Nephron progenitor cell (in vitro differentiated cells): Measurements from ENCODE around the gene FAM120B.

Experiments
- DNase-seq: peaks from one replicate; pipeline ENCODE4 v3.0.0; 2021
- H3K27ac Mint-ChIP-seq: 2 replicates; pipeline ENCODE4 v1.8.0; 2021; ENCODE audit warnings: mild to moderate bottlenecking, moderate library complexity, mixed read lengths
- H3K27me3 Mint-ChIP-seq: 2 replicates; pipeline ENCODE4 v1.8.0; 2021; ENCODE audit warnings: mild to moderate bottlenecking, low read depth, mixed read lengths; ENCODE audit not compliant: poor library complexity
- H3K36me3 Mint-ChIP-seq: 2 replicates; pipeline ENCODE4 v1.8.0; 2021; ENCODE audit warnings: low read depth, mixed read lengths
- H3K4me1 Mint-ChIP-seq: 2 replicates; pipeline ENCODE4 v1.8.0; 2021; ENCODE audit warnings: mixed read lengths
- H3K4me3 Mint-ChIP-seq: 2 replicates; pipeline ENCODE4 v1.8.0; 2021; ENCODE audit warnings: mild to moderate bottlenecking, moderate library complexity, mixed read lengths
- H3K9me3 Mint-ChIP-seq: 2 replicates; pipeline ENCODE4 v1.8.0; 2021; ENCODE audit warnings: mild to moderate bottlenecking, moderate library complexity, mixed read lengths
- TF ChIP-seq, protein P1 (sequence below): fragments of 200-600 bp; sonication (generic); IDR thresholded peaks from 2 replicates; pipeline ENCODE4 v1.5.0; 2021; ENCODE audit warnings: antibody characterized with exemption

FAM120B gene

DNA sequence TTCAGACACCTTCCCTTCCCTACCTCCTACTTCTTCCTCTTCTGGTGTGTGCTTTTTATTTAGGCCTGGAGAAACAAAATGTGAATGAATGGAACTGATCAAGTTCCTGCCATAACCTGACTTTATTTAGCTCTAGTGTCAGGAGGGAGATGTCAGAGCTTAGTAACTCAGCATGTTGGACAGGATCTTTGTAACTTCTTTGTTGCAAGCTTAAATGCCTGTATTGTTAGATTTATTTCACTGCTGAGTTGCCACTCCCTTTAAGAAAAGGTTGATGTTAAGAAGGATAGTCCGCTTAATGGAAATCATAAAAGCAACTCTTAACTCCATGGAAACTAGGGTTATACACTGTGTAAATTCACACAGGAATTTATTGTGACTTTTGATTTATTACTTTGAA, 2.2 kb downstream of the FAM120B start:
- peaks cover 13% of the 10 kb centered on the region for H3K9me3 Mint-ChIP-seq
- H3K27me3 Mint-ChIP-seq: peaks cover 2% of the 10 kb centered on the region
- H3K4me3 Mint-ChIP-seq: peak overlapping the region; percentile 95
- H3K36me3 Mint-ChIP-seq: peaks cover 29% of the 10 kb centered on the region
- no peak overlapping the region for H3K27ac Mint-ChIP-seq
- DNase-seq: no peak
- TF ChIP-seq, protein P1, sequence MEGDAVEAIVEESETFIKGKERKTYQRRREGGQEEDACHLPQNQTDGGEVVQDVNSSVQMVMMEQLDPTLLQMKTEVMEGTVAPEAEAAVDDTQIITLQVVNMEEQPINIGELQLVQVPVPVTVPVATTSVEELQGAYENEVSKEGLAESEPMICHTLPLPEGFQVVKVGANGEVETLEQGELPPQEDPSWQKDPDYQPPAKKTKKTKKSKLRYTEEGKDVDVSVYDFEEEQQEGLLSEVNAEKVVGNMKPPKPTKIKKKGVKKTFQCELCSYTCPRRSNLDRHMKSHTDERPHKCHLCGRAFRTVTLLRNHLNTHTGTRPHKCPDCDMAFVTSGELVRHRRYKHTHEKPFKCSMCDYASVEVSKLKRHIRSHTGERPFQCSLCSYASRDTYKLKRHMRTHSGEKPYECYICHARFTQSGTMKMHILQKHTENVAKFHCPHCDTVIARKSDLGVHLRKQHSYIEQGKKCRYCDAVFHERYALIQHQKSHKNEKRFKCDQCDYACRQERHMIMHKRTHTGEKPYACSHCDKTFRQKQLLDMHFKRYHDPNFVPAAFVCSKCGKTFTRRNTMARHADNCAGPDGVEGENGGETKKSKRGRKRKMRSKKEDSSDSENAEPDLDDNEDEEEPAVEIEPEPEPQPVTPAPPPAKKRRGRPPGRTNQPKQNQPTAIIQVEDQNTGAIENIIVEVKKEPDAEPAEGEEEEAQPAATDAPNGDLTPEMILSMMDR: no peak
- H3K4me1 Mint-ChIP-seq: peaks cover 46% of the 10 kb centered on the region

DNA sequence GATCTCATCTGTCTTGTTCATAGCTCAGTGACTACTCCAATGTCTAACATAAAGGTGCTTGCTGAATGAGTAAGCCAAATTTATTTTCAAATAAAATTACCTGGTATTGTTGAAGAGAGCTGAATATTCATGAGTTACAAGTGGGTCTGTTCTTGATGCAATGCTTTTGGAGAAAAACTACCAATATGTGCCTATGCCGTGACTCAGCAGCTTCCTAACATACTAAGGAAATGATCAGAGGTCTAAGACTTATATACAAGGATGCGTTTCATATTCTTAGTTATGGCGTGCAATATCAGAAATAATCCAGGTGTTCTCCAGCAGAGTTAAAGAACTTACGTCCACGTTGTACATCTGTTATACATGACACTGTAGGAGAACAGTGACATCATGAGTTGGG, 5.1 kb downstream of the FAM120B start:
- H3K27ac Mint-ChIP-seq: peak overlapping the region; percentile 94
- H3K4me1 Mint-ChIP-seq: peaks cover 51% of the 10 kb centered on the region
- H3K27me3 Mint-ChIP-seq: peaks cover 2% of the 10 kb centered on the region
- TF ChIP-seq, protein P1: no peak
- H3K36me3 Mint-ChIP-seq: peaks cover 29% of the 10 kb centered on the region
- H3K9me3 Mint-ChIP-seq: no peaks in the 10 kb centered on the region
- H3K4me3 Mint-ChIP-seq: no peak overlapping the region
- DNase-seq: no peak

DNA sequence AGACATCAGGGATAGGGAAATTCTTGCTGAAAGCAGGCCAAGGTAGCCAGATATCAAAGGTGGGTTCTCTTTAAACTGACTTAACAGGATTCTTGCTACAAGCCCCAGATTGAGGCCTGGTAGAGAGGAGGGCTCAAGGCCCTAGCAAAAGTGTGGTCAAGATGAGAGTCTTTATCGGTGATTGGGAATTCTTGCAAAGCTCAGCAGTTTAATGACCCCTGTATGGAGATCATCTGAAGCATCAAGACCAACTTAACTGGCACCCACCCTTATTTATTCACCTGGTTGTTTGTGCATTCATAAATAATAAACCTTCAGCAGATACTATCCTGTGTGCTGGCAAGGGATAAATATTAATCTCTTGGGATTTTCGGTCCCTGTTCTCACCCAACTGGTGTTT, 6.3 kb downstream of the FAM120B start:
- TF ChIP-seq, protein P1: no peak
- Mint-ChIP-seq H3K36me3 (peaks cover 40% of the 10 kb centered on the region), H3K27me3 (peaks cover 2% of the 10 kb centered on the region), H3K4me1 (peaks cover 40% of the 10 kb centered on the region), H3K4me3 (no peak overlapping the region), H3K27ac (peak overlapping the region; percentile 24), H3K9me3 (no peaks in the 10 kb centered on the region)
- no peak for DNase-seq

GRCh38 chr6:170313716-170314295, 7.2 kb downstream of the FAM120B start:
- Mint-ChIP-seq H3K27ac (peak overlapping the region; percentile 62), H3K27me3 (peaks cover 2% of the 10 kb centered on the region), H3K36me3 (peaks cover 46% of the 10 kb centered on the region), H3K4me3 (no peak overlapping the region), H3K4me1 (peaks cover 30% of the 10 kb centered on the region), H3K9me3 (no peaks in the 10 kb centered on the region)
- no peak for DNase-seq
- TF ChIP-seq, protein P1: no peak

DNA sequence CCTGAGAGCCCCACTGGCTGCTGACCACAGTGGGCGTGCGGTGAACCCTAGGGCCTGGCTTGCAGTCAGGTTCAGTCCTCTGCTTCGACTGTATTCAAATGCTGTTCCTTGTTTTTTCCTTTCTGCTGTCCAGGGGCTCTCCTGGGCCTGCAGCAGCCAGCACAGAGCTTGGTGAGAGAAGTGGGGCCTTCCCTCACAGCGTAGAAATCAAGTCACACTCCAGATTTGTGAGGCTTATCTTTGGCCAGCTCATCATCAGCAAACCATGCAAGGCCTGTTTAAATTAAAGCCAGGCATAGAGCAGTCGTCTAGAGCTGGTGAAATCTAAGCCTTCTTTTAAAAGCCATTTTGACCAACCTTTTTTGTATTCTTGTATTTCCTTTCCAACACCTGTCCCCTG, 8.4 kb downstream of the FAM120B start:
- H3K4me3 Mint-ChIP-seq: no peak overlapping the region

DNA sequence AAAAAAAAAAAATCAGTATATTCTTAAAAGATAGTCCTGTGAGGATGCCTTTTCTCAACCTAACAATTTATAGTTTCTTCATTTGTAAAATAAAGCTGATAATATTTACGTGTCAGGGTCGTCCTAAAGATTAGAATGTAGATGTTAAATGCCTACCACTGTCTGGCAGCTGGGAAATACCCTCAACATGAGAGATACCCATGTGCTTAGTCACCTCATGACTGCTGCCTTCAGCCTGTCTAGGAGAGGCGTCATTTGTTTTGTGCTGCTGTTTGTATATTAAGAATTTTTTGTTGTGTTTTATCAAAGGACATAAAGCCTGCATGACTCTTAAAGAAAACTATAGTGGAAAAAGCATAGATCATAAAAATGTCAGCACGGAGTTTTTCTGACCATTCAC, 9.5 kb downstream of the FAM120B start:
- Mint-ChIP-seq H3K4me1 (peaks cover 29% of the 10 kb centered on the region), H3K27ac (no peak overlapping the region), H3K4me3 (no peak overlapping the region), H3K36me3 (peaks cover 66% of the 10 kb centered on the region), H3K27me3 (peaks cover 2% of the 10 kb centered on the region), H3K9me3 (no peaks in the 10 kb centered on the region)
- TF ChIP-seq, protein P1: no peak
- DNase-seq: no peak

More for the DNA sequence above, 8.4 kb downstream of the FAM120B start:
- no peak overlapping the region for H3K27ac Mint-ChIP-seq
- no peak for DNase-seq
- peaks cover 29% of the 10 kb centered on the region for H3K4me1 Mint-ChIP-seq
- TF ChIP-seq, protein P1: no peak
- H3K9me3 Mint-ChIP-seq: no peaks in the 10 kb centered on the region
- H3K27me3 Mint-ChIP-seq: peaks cover 2% of the 10 kb centered on the region
- peaks cover 57% of the 10 kb centered on the region for H3K36me3 Mint-ChIP-seq
